PC-3 (cell line): ENCODE data around the gene ERBB4. TPM values are rescaled to one million over a fixed set of nuclear protein-coding genes. Genes with fewer than 3 reads are reported as not detected.

Experiments used
- ATAC-seq: fragments of 200-7000 bp; cut with Tn5 transposase; 2 replicates; pipeline ENCODE4 v1.9.1; 2020; ENCODE audit warnings: mild to moderate bottlenecking, moderate library complexity
- BruUV-seq: library from RNA; stranded (reverse); fragments of 400-500 nt; replicated peaks from 2 replicates; lab custom pipeline; 2021; lab: Mats Ljungman, UMichigan
- CTCF ChIA-PET: fragments of 300-600 bp; sonication (Branson Sonifier 250); formaldehyde crosslinking; loops from one replicate; lab custom pipeline; 2022; ENCODE audit warnings: antibody characterized with exemption; lab: Charles Lee
- POLR2A ChIA-PET: fragments of 300-600 bp; sonication (Branson Sonifier 250); formaldehyde crosslinking; loops from one replicate; lab custom pipeline; 2022; ENCODE audit warnings: antibody characterized with exemption; ENCODE audit not compliant: unreplicated experiment; lab: Charles Lee
- DNase-seq: peaks from one replicate; pipeline ENCODE4 v3.0.0-alpha.2; 2015
- H2AFZ ChIP-seq: fragments of 300-600 bp; sonication (generic); 2 replicates; pipeline ENCODE4 v1.6.0; 2016; ENCODE audit warnings: antibody characterized with exemption, low read length
- H3F3A ChIP-seq: fragments of 300-600 bp; sonication (generic); one replicate; pipeline ENCODE4 v1.6.0; 2017; ENCODE audit warnings: antibody characterized with exemption, low read length, control low read depth, mild to moderate bottlenecking; ENCODE audit not compliant: unreplicated experiment
- H3K27ac ChIP-seq: fragments of 300-600 bp; sonication (generic); 2 replicates; pipeline ENCODE4 v1.5.1; 2016; ENCODE audit warnings: mild to moderate bottlenecking, low read length
- H3K27me3 ChIP-seq: fragments of 300-600 bp; sonication (generic); 2 replicates; pipeline ENCODE4 v1.6.1; 2016; ENCODE audit warnings: low read length, mixed read lengths
- H3K36me3 ChIP-seq: fragments of 300-600 bp; sonication (generic); 2 replicates; pipeline ENCODE4 v1.6.1; 2016; ENCODE audit warnings: low read depth, mixed run types, low read length, mixed read lengths
- H3K4me1 ChIP-seq: fragments of 300-600 bp; sonication (generic); 2 replicates; pipeline ENCODE4 v1.5.1; 2016; ENCODE audit warnings: low read length; ENCODE audit not compliant: insufficient read depth
- H3K4me2 ChIP-seq: fragments of 300-600 bp; sonication (generic); 2 replicates; pipeline ENCODE4 v1.6.0; 2016; ENCODE audit warnings: low read length
- H3K4me3 ChIP-seq: fragments of 300-600 bp; sonication (generic); 2 replicates; pipeline ENCODE4 v1.5.1; 2016; ENCODE audit warnings: mild to moderate bottlenecking, low read length, mixed read lengths
- H3K79me2 ChIP-seq: fragments of 300-600 bp; sonication (generic); 2 replicates; pipeline ENCODE4 v1.6.1; 2017; ENCODE audit warnings: low read length, mixed read lengths
- H3K9ac ChIP-seq: fragments of 300-600 bp; sonication (generic); 2 replicates; pipeline ENCODE4 v1.6.0; 2016; ENCODE audit warnings: mild to moderate bottlenecking, low read length
- H3K9me2 ChIP-seq: fragments of 300-600 bp; sonication (generic); replicated peaks from 2 replicates; pipeline ENCODE4 v1.6.1; 2016; ENCODE audit warnings: mixed run types, low read length, mixed read lengths
- H3K9me3 ChIP-seq: fragments of 300-600 bp; sonication (generic); 2 replicates; pipeline ENCODE4 v1.6.1; 2016; ENCODE audit warnings: low read length, mixed read lengths
- H4K20me1 ChIP-seq: fragments of 300-600 bp; sonication (generic); 2 replicates; pipeline ENCODE4 v1.6.1; 2016; ENCODE audit warnings: low read length, mixed read lengths
- EZH2 ChIP-seq: fragments of 300-600 bp; sonication (generic); IDR thresholded peaks from one replicate; pipeline ENCODE4 v1.6.1; 2017; ENCODE audit warnings: antibody characterized with exemption, mild to moderate bottlenecking, low read length; ENCODE audit not compliant: unreplicated experiment
- EZH2phosphoT487 ChIP-seq: fragments of 300-600 bp; sonication (generic); IDR thresholded peaks from 2 replicates; pipeline ENCODE4 v1.6.1; 2018; ENCODE audit warnings: mild to moderate bottlenecking, antibody characterized with exemption, low read length, borderline replicate concordance
- intact Hi-C: fragments of 100-400 bp; cut with micrococcal nuclease; formaldehyde crosslinking; loops from 2 replicates; pipeline ENCODE4 v1.9.0; 2023
- total RNA-seq: library from RNA; depleted of rRNA; stranded (reverse); fragments of >200 nt; gene quantifications from 2 replicates; pipeline ENCODE4 v1.2.3, GENCODE V29; 2014
- TF ChIP-seq, protein P1 (sequence below): fragments of 300-600 bp; sonication (generic); conservative IDR thresholded peaks from 2 replicates; pipeline ENCODE4 v1.5.1; 2017; ENCODE audit warnings: antibody characterized with exemption, low read depth, mild to moderate bottlenecking, low read length

Gene ERBB4
- total RNA-seq, 1 experiment from 2014 or later: under 0.01 TPM

DNA sequence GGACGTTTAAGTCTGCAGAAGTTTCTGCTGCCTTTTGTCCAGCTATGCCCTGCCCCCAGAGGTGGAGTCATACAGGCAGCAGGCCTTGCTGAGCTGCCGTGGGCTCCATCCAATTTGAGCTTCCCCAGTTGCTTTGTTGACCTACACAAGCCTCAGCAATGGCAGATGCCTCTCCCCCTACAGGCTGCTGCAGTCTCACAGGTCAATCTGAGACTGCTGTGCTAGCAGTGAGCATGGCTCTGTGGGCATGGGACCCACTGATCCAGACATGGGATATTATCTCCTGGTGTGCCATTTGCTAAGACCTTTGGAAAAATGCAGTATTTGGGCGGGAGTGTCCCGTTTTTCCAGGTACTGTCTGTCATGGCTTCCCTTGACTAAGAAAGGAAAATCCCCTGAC lies 726.0 kb downstream of the ERBB4 start:
- Histone ChIP-seq H3K27me3 (no peaks in the 10 kb centered on the region), H3K9me2 (no peaks in the 10 kb centered on the region), H3K36me3 (no peaks in the 10 kb centered on the region), H3K4me1 (no peaks in the 10 kb centered on the region), H3F3A (no peaks in the 10 kb centered on the region), H2AFZ (no peak overlapping the region), H3K9ac (no peak overlapping the region), H3K4me2 (no peak overlapping the region), H3K79me2 (no peaks in the 10 kb centered on the region), H4K20me1 (no peaks in the 10 kb centered on the region), H3K4me3 (no peak overlapping the region), H3K9me3 (no peaks in the 10 kb centered on the region), H3K27ac (no peak overlapping the region)
- BruUV-seq: no TSS peak
- POLR2A ChIA-PET: no interaction called here
- DNase-seq (no peak), ATAC-seq (no peak)
- CTCF ChIA-PET: no interaction called here
- no peak for TF ChIP-seq EZH2phosphoT487
- TF ChIP-seq, protein P1, sequence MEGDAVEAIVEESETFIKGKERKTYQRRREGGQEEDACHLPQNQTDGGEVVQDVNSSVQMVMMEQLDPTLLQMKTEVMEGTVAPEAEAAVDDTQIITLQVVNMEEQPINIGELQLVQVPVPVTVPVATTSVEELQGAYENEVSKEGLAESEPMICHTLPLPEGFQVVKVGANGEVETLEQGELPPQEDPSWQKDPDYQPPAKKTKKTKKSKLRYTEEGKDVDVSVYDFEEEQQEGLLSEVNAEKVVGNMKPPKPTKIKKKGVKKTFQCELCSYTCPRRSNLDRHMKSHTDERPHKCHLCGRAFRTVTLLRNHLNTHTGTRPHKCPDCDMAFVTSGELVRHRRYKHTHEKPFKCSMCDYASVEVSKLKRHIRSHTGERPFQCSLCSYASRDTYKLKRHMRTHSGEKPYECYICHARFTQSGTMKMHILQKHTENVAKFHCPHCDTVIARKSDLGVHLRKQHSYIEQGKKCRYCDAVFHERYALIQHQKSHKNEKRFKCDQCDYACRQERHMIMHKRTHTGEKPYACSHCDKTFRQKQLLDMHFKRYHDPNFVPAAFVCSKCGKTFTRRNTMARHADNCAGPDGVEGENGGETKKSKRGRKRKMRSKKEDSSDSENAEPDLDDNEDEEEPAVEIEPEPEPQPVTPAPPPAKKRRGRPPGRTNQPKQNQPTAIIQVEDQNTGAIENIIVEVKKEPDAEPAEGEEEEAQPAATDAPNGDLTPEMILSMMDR: no peak
- no peak for TF ChIP-seq EZH2
- intact Hi-C loops: no loop called here

DNA sequence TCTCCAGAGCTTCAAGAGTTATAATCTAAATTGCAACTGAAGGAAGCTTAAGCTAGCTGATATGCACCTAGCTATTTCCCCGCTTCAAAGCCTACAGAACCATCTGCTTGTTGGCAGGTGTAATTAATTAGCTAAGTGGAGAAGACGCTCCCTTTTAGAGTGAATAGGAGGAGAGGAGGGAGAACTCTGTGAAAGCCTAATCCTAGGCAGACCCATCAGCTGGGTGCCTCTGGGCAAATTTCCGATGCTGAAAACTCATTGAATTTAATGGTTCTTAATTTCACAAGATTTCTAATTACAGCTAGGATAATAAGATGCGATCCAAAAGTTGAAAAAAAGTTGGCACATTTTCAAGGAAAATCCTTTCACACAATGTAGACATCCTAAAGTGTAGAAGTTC lies 735.9 kb downstream of the ERBB4 start:
- POLR2A ChIA-PET: no interaction called here

DNA sequence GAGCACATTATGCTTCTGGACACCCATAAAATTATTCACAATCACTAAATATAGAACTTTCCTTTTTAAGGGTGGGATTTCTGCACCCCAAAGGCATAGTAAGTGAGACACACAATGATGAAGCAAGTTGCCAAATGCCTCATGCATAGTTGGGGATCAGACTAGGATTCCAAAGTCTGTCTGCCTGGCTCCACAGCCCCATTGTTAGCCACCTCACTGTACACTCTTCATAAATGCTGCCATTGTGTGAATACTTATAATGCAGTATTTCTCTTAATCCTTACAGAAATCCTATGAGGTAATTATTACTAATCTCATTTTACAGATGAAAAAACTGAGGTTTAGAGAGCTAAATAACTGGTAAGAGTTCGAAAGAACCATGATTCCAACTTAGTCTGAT lies 738.6 kb downstream of the ERBB4 start:
- POLR2A ChIA-PET: interaction anchor here (0.6 kb wide), 1 partner anchor 734 kb away, joined by 4 read pairs; no protein-coding TSS in a partner anchor
- TF ChIP-seq, protein P1: no peak
- TF ChIP-seq EZH2phosphoT487 (no peak), EZH2 (no peak)
- H4K20me1 ChIP-seq: no peaks in the 10 kb centered on the region
- H3K27me3 ChIP-seq: no peaks in the 10 kb centered on the region
- intact Hi-C loops: no loop called here
- H3K9me3 ChIP-seq: no peaks in the 10 kb centered on the region
- H2AFZ ChIP-seq: no peak overlapping the region
- ATAC-seq: no peak
- no peak overlapping the region for H3K9ac ChIP-seq
- no peaks in the 10 kb centered on the region for H3K9me2 ChIP-seq
- no peak overlapping the region for H3K4me2 ChIP-seq
- H3K36me3 ChIP-seq: no peaks in the 10 kb centered on the region
- DNase-seq: no peak
- H3K79me2 ChIP-seq: no peaks in the 10 kb centered on the region
- H3K4me1 ChIP-seq: no peaks in the 10 kb centered on the region
- H3K27ac ChIP-seq: no peak overlapping the region
- no TSS peak for BruUV-seq
- CTCF ChIA-PET: no interaction called here
- no peak overlapping the region for H3K4me3 ChIP-seq
- H3F3A ChIP-seq: no peaks in the 10 kb centered on the region

More for the DNA sequence above, 735.9 kb downstream of the ERBB4 start:
- Histone ChIP-seq H3K27ac (no peak overlapping the region), H3K79me2 (no peaks in the 10 kb centered on the region), H3K4me1 (no peaks in the 10 kb centered on the region), H3K9me3 (no peaks in the 10 kb centered on the region), H2AFZ (no peak overlapping the region), H3K27me3 (no peaks in the 10 kb centered on the region), H3F3A (no peaks in the 10 kb centered on the region), H3K36me3 (no peaks in the 10 kb centered on the region), H3K9ac (no peak overlapping the region), H3K9me2 (no peaks in the 10 kb centered on the region), H4K20me1 (no peaks in the 10 kb centered on the region), H3K4me2 (no peak overlapping the region), H3K4me3 (no peak overlapping the region)
- ATAC-seq (no peak), DNase-seq (no peak)
- no TSS peak for BruUV-seq
- CTCF ChIA-PET: no interaction called here
- intact Hi-C loops: no loop called here
- TF ChIP-seq, protein P1: no peak
- TF ChIP-seq EZH2phosphoT487 (no peak), EZH2 (no peak)
